PC-9 (cell line): ENCODE measurements around the gene GUCY2F.

ENCODE experiments used
- CTCF ChIP-seq: fragments of 200-600 bp; sonication (generic); conservative IDR thresholded peaks from 2 replicates; pipeline ENCODE4 v1.6.1; 2017; ENCODE audit warnings: mixed run types, antibody characterized with exemption, mild to moderate bottlenecking, moderate library complexity
- EZH2 ChIP-seq: fragments of 200-600 bp; sonication (generic); IDR thresholded peaks from 2 replicates; pipeline ENCODE4 v1.8.0; 2017; ENCODE audit warnings: antibody characterized with exemption, low read depth

GRCh38 chrX:109511113-109511512, 29.2 kb upstream of the GUCY2F start:
- TF ChIP-seq CTCF (no peak), EZH2 (no peak)
